Myocyte (in vitro differentiated cells): ENCODE data around the gene RAPGEF6. TPM values are rescaled to one million over a fixed set of nuclear protein-coding genes. Genes with fewer than 3 reads are reported as not detected.
"Not testable (repeated sequence)": the region's sequence is repeated elsewhere in the genome, so short reads cannot be mapped to it uniquely, and the experiment has no call there.

Source experiments
- DNase-seq: peaks from one replicate; pipeline ENCODE4 v3.0.0-alpha.2; 2012; ENCODE audit warnings: low read depth
- polyA plus RNA-seq: library from polyadenylated mRNA; unstranded; fragments of >200 nt; gene quantifications from one replicate; pipeline ENCODE4 v1.2.1, GENCODE V29; 2012; ENCODE audit warnings: missing spikeins
- total RNA-seq: library from RNA; depleted of rRNA; stranded (reverse); fragments of >200 nt; gene quantifications from 2 replicates; pipeline ENCODE4 v1.2.3, GENCODE V29; 2014

RAPGEF6 gene, protein sequence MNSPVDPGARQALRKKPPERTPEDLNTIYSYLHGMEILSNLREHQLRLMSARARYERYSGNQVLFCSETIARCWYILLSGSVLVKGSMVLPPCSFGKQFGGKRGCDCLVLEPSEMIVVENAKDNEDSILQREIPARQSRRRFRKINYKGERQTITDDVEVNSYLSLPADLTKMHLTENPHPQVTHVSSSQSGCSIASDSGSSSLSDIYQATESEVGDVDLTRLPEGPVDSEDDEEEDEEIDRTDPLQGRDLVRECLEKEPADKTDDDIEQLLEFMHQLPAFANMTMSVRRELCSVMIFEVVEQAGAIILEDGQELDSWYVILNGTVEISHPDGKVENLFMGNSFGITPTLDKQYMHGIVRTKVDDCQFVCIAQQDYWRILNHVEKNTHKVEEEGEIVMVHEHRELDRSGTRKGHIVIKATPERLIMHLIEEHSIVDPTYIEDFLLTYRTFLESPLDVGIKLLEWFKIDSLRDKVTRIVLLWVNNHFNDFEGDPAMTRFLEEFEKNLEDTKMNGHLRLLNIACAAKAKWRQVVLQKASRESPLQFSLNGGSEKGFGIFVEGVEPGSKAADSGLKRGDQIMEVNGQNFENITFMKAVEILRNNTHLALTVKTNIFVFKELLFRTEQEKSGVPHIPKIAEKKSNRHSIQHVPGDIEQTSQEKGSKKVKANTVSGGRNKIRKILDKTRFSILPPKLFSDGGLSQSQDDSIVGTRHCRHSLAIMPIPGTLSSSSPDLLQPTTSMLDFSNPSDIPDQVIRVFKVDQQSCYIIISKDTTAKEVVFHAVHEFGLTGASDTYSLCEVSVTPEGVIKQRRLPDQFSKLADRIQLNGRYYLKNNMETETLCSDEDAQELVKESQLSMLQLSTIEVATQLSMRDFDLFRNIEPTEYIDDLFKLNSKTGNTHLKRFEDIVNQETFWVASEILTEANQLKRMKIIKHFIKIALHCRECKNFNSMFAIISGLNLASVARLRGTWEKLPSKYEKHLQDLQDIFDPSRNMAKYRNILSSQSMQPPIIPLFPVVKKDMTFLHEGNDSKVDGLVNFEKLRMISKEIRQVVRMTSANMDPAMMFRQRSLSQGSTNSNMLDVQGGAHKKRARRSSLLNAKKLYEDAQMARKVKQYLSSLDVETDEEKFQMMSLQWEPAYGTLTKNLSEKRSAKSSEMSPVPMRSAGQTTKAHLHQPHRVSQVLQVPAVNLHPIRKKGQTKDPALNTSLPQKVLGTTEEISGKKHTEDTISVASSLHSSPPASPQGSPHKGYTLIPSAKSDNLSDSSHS (N-terminal part only)
- 9.8 and 11.8 TPM in 2 replicates for total RNA-seq
- 2.7 TPM for polyA plus RNA-seq

DNA sequence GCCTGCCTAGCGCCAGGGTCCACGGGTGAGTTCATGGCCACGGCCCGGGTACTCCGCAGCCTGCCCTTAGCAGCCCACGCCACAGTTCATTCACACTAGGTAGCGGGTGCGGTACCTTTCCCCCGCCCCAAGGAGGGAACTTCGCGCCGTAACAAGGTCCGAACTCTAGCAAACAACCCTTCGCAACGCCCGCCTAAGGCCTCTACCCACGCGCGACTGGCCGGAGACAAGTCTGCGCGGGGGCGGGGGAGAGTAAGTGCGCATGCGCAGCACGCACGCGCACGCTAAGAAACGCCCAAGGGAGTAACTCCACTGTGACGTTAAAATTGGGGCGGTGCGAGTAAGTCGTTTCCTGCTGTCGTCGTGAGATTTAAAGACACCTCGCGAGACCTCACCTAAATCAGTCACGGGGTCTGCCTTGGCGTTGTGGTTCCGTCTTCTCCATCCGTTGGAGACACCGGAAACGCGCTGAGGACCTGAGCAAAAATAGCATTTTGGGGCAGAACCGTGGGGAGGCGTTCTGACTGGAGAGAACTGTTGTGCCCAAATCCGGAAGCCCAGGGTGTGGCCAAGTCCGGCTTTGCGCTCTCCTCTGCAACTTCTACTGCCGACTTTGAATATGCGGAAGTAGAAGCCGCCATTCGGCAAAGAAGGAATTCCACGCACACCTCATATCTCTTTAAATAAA is at the start of gene RAPGEF6:
RAPGEF6 (minus strand) TSS at position 234 of the 688 bp plus-strand sequence; CDS start at position 35, 199 bp downstream.
- DNase-seq, result peak; percentile 100

DNA sequence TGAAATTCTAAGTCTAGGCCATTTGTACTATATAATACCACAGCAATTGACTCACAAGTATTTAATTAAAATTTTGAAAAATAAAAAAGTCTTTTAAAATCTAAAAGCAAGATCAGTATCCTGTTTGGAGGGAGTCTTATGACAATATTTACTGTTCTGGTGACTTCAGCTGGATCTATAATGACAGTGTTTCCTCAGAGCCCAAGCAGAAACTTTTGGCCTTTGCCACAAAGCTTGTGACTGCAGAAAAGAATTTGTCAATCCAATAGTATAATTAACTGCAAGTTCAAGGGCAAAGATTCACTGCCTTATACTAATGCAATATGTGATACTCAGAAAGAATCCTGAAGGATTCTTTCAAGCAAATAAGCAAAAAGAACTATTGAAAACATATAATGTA is 49.6 kb upstream of the RAPGEF6 start:
- DNase-seq, result no peak

DNA sequence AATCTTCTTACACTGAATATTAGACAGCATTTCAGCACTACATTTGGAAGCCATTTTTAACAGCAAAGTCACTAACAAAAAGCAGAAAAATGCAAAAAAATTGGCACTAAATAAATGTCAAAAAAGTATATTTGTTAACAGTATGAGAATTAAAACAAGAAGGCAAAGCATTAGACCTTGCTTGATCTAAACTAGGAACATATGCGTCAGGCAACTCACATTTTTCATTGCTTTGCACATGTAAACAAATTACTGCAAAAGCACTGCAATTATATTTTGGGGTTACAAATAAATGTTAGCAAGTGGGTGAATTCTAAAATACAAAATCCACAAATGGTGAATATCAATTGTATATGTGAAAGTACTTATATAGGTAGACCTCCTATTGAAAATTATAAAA is 49.0 kb upstream of the RAPGEF6 start:
- no peak for DNase-seq

DNA sequence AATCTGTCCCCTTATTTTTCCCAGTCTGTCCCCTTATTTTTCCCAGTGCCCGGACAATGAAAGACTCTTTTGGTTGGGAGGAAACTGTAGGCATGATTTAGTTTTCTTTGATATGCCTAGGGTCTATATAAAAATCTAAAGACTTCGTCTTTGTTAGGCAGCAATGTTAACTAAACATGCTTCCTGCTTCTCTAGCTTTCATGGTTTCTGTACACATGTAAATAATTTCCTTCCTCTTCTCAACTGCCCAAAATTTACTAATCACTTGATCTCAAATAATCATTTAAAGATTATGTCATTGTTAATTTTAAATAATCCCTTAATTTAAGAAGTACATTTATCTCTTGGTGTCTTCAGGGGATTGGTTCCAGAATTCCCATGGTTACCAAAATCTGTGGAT is 47.8 kb upstream of the RAPGEF6 start:
- DNase-seq, result no peak

DNA sequence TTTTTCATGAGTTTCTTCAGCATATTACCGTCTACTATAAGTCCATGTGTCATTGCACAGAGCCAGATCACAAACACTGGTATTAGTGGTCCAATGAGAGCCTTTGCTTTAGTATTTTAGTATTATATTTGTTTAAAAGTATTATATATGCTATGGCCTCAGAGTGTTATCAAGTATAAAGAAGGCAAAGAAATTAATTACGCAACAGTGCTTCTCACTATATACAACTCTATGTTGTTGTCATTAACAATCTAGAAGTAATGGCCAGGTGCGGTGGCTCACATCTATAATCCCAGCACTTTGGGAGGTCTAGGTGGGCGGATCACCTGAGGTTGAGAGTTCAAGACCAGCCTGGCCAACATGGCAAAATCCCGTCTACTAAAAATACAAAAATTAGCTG is 47.1 kb upstream of the RAPGEF6 start:
- no peak for DNase-seq

DNA sequence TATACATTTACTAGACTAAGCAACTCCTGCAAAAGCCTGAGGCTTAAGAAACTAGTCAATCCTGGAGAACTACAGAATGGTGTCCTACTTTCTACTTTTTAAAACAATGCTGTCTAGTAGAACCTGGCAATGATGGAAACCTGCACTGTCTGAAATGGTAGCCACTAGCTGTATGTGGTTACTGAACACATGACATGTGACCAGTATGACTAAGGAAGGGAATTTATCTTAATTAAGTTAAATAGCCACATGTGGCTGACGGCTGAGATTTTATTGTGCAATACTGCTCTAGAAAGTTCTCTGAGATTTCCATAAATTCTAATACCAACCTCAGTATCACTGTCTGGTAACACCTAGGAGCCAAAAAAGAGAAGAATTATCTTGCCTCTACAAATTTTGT is 44.9 kb upstream of the RAPGEF6 start:
- DNase-seq, result peak; percentile 42

DNA sequence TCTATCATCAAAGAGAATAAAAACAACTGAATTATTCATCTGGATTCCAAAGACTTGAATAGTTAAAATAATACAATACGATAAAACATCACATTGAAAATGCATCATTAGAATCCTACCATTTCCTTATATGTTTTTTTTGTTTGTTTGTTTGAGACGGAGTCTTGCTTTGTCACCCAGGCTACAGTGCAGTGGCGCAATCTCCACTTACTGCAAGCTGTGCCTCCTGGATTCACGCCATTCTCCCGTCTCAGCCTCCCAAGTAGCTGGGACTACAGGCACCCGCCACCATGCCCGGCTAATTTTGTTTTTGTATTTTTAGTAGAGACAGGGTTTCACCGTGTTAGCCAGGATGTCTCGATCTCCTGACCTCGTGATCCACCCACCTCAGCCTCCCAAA is 43.2 kb upstream of the RAPGEF6 start:
- not testable (repeated sequence) for DNase-seq

DNA sequence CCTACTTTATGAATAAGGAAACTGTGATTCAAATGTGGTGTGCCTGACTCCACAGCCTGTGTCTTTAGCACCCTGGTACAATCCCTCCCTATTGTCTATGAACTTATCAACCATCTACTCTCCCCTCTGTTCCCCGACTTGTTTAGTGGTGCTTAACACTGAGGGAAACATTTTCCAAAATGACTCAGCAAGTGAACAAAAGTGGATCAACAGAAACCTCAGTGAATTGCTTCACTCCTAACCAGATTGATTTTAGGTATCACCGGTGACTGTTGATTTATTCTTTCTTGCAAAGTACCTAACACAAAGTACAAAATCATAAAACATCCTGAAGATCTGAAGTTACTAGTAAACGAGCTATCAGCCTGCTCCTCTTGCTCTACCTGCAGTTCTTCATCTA is 42.1 kb upstream of the RAPGEF6 start:
- DNase-seq, result no peak

DNA sequence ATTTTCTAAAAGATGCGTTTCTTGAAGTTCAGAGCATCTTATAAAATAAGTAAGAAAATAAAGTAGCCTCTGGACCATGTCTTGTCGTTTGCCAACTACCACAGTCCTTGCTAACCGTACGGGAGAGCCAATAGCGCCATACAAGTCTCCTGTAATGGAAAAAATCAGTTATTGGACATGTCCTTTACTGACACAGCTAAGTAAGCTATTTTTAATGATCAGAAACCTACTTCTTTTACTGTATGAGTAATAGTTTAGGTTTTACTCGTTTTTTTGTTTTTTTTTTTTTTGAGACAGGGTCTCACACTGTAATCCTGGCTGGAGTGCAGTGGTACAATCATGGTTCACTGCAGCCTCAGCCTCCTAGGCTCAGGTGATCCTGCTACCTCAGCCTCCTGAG is 37.7 kb upstream of the RAPGEF6 start:
- no peak for DNase-seq

DNA sequence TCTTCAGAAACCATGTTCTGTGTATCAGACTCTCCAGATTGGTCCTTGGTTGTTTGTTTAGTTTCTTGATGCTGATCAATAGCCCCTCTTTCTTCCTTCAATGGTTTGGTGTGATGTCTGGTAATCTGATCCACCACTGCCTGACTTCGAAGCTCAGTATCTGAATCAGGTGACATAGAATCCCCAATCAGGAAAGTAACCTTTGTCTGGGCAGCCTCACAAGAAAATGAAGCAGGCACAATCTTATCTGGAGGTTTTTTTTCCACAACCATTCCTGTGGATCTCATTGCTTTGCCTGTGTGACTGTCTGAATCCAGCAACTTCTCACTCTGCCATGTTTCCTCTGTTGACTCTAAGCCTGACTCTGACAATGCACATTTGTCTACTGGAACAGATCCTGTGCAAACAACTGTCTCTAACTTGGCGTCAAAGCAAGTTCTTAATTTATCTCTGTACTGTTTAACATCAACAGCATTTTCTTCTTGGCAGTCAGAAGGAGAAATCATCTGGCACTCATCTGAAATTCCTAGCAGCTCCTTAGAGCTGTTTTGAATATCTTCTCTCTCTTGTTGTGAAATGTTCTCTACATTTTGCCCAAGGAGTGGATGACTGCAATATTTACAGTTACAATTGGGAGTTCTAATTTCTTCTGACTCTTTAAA is 37.1 kb upstream of the RAPGEF6 start:
- peak; percentile 74 for DNase-seq

DNA sequence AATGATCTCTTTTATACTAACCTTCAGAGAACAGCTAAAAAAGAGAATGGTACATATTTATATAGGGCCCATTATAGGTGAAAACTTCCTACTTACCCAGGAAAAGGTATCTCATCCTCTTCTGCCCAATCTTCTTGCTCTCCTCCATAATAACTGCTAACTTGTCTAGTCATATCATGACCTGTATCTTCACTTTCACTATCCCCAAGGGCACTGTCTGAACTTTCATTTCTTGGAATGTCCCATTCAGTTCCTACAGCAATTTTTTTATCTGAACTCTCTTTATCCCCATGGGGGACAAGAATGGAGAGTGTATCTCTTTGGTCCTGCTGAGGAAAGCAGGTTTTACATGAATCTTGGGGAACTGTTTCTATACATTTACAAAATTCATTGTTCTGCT is 36.4 kb upstream of the RAPGEF6 start:
- no peak for DNase-seq

DNA sequence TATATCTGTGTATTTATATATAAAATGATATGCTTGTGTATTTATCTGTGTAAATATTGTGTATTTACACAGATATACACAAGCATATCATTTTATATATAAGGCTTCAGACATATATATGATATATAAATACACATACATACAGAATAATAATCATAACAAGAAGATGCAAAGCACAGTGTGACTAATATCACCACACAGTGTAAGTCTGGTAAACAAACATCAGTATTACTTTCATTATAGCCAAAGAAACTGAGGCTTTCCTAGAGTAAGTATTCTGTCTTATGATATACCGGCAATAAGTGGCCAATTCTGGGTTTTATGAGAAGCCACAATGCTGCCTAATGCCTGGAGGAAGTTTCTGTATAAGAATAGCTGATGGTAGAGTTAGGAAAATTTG is 29.9 kb upstream of the RAPGEF6 start:
- DNase-seq, result no peak

DNA sequence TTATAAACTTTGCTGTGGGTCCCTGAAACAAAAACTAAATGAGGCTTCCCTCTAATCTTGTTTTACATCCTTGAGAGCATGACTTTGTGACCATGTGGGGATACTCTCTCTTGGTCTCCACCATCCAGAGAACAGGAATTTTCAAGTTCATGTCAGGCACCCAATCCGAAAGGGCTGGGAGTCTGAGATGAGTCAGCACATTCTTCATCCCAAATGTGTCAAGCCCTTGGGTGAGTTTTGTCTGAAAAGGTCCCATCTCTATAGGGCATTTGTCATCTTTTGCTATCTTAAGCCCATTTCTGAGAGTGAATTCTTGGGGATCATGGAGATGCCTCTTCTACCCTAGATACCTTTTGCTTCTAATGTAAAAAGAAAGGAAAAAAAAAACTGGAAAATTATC is 26.9 kb upstream of the RAPGEF6 start:
- no peak for DNase-seq

DNA sequence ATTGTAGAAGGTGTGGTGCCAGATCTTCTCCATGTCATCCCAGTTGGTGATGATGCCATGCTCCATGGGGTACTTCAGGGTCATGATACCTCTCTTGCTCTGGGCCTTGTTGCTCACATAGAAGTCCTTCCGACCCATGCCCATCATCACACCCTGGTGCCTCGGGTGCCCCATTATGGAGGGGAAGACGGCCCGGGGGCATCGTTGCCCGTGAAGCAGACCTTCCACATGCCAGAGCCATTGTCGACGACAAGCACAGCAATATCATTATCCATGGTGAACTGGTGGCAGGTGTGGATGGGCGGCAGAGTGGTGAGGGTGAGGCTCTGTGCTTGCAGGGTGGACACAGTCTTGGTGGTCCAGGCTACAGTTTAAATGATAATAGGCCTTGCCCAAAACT is 24.8 kb upstream of the RAPGEF6 start:
- DNase-seq, result no peak

DNA sequence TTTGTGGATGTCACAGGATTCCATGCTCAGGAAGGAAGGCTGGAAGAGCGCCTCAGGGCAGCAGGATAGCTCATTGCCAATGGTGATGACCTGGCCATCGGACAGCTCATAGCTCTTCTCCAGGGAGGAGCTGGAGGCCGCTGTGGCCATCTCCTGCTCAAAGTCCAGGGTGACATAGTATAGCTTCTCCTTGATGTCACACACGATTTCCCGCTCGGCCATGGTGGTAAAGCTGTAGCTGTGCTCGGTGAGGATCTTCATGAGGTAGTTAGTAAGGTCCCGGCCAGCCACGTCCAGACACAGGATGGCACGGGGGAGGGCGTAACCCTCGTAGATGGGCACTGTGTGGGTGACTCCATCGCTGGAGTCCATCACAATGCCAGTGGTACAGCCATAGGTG is 24.3 kb upstream of the RAPGEF6 start:
- no peak for DNase-seq

DNA sequence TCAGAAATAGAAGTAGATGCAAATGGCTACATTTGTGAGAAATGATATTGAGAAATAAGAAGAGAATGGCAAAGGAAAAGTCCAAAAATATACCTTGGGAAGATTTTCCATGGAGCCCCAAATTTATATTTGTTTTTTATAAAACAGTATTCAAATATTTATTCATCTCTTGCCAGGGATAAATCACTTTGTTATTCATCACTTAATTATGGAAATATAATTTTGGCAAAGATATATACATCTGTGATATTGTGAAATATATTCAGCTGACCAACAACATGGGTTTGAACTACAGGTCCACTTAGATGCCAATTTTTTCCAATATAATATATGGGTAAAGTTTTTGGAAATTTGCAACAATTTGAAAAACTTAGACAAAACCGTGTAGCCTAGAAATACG is 19.7 kb upstream of the RAPGEF6 start:
- no peak for DNase-seq

DNA sequence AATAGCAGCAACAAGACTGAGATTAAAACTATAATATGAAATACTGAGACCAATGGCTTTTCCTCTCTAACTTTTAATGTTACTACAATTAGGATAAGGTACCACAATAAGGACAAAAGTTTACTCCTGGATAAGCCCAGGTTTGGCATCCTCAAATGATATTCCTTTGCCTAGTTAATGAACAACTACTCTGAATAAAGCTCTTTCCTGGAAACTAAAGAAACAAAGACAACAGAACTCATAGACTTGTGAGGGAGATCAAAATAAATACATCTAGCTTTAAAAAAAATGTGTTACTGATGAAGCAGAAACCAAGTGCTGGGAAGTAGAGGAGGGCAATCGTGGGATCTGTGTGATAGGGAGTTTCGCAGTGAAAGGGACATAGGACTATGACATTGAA is 19.3 kb upstream of the RAPGEF6 start:
- DNase-seq, result no peak

DNA sequence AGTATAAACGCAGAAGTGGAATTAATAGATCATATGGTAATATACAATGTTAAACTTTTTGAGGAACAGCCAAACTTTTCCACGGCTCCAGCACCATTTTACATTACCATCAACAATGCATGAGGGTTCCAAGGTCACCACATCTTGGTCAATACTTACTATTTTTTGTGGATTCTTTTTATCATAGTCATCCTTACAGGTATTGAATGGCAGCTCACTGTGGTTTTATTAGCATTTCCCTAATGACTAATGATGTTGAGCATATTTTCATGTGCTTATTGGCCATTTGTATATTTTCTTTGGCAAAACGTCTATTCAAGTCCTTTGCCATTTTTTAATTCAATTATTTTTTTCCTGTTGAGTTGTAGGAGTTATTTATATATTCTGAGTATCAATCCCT is 14.1 kb upstream of the RAPGEF6 start:
- DNase-seq, result no peak

DNA sequence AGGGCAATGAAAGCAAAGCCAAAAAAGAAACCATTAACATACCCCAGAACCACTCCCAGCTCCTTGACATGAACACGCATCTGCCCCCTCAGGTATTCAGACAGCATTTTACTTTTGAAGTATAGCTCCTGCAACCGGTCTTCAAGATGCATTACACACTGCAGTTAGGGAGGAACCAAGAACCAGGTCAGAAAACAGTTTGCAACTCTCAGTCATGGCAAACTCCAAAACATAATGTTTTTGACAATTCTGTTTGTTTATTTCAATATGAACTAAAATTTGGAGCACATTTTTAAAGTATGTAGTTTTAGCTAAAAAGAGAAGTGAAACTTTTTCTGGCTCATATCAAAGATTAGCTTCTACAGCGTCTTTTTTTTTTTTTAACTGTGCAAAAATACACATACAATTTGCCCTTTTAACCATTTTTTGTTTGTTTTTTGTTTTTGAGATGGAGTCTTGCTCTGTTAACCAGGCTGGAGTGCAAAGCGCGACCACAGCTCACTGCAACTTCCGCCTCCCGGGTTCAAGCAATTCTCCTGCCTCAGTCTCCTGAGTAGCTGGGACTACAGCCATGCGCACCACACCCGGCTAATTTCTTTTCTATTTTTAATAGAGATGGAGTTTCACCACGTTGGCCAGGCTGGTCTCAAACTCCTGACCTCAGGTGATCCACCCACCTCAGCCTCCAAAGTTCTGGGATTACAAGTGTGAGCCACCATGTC is 12.2 kb upstream of the RAPGEF6 start:
- no peak for DNase-seq

DNA sequence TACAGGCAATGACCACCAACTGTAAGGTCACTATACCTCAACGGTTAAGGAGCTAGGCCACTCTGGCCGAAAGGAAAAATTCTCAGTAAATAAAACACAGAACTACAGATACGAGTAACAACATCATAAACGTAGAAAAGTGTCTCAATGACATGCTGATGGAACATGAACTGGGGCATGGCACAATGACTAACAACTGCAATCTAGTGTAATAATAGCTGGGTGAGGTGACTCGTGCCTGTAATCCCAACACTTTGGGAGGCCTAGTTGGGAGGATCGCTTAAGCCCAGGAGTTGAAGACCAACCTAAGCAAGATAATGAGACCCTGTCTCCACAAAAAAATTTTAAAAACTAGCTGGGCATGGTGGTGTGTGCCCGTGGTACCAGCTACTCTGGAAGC is 9.8 kb upstream of the RAPGEF6 start:
- DNase-seq, result no peak
